Choroid plexus epithelial cell (primary cell): ENCODE measurements around the gene AHCTF1.
A peak's percentile ranks its signal among the peaks of the same experiment; 100 is the strongest.

Experiments
- DNase-seq: peaks from one replicate; pipeline ENCODE4 v3.0.0-alpha.2; 2010; ENCODE audit warnings: low read depth
- H3K4me3 ChIP-seq: 2 replicates; pipeline ENCODE4 v1.5.1; 2011; ENCODE audit warnings: low read depth, mild to moderate bottlenecking, control low read depth, low read length, moderate library complexity
- CTCF ChIP-seq: conservative IDR thresholded peaks from 2 replicates; pipeline ENCODE4 v1.5.1; 2011; ENCODE audit warnings: low read depth, mild to moderate bottlenecking, control low read depth, inconsistent platforms, low read length, moderate library complexity

The AHCTF1 gene

GRCh38 chr1:246811985-246812384 is 119.8 kb downstream of the AHCTF1 start:
- no peak for TF ChIP-seq CTCF
- H3K4me3 ChIP-seq: no peak overlapping the region
- DNase-seq: no peak

GRCh38 chr1:246809473-246809872 is 122.3 kb downstream of the AHCTF1 start:
- no peak overlapping the region for H3K4me3 ChIP-seq
- TF ChIP-seq CTCF: peak; percentile 38

GRCh38 chr1:246805135-246805716 is 126.5 kb downstream of the AHCTF1 start:
- no peak for DNase-seq
- TF ChIP-seq CTCF: no peak
- no peak overlapping the region for H3K4me3 ChIP-seq

More at GRCh38 chr1:246809473-246809872, 122.3 kb downstream of the AHCTF1 start:
- DNase-seq: no peak

GRCh38 chr1:246803883-246804282 is 127.9 kb downstream of the AHCTF1 start:
- no peak for DNase-seq
- no peak overlapping the region for H3K4me3 ChIP-seq
- TF ChIP-seq CTCF: no peak

- H3K4me3 ChIP-seq: no peak overlapping the region
- no peak for DNase-seq
- TF ChIP-seq CTCF: no peak
Observed at GRCh38 chr1:246803373-246803772, 128.4 kb downstream of the AHCTF1 start.

- no peak for TF ChIP-seq CTCF
- peak; percentile 52 for DNase-seq
- H3K4me3 ChIP-seq: no peak overlapping the region
Observed at GRCh38 chr1:246801241-246802020, 130.3 kb downstream of the AHCTF1 start.

GRCh38 chr1:246800756-246801155 is 131.0 kb downstream of the AHCTF1 start:
- no peak for TF ChIP-seq CTCF
- DNase-seq: no peak

More at GRCh38 chr1:246800756-246801155, 131.0 kb downstream of the AHCTF1 start:
- no peak overlapping the region for H3K4me3 ChIP-seq
